ENCODE results near the gene SNX19. TPM values are rescaled to one million over a fixed set of nuclear protein-coding genes. Genes with fewer than 3 reads are reported as not detected.

SNX19 gene
- total and polyA plus RNA-seq, 4 donors, result 17.5 to 71.9 (median 40.5) TPM

- H3K27me3 ChIP-seq (ENCODE audit: control insufficient read depth in 1 of 2, insufficient read depth in 2 of 2, low read length in 1 of 2), result peaks cover 0 to 1% of the 10 kb centered on the region in 2 donors
- peaks cover 0 to 9% of the 10 kb centered on the region in 2 donors for H3K4me1 ChIP-seq (ENCODE audit: control insufficient read depth in 1 of 2, insufficient read depth in 2 of 2, low read length in 2 of 2)
- no peaks in the 10 kb centered on the region for H3K36me3 ChIP-seq (ENCODE audit: control insufficient read depth in 1 of 2, insufficient read depth in 2 of 2, low read length in 1 of 2)
- no peak for ATAC-seq (ENCODE audit: low FRiP score)
- H3K4me3 ChIP-seq (ENCODE audit: low read length in 2 of 2), result no peak overlapping the region
- H3K9me3 ChIP-seq (ENCODE audit: control insufficient read depth, low read length), result no peaks in the 10 kb centered on the region
- no peak overlapping the region for H3K27ac ChIP-seq (ENCODE audit: low read depth in 1 of 2, low read length in 2 of 2)
- intact Hi-C loops (cut with DNase I), result no loop called here
- no peak for DNase-seq
- WGBS, 2 donors, result 76 to 85% methylated on average over 8 of the region's 8 CpGs
Measured at GRCh38 chr11:130852589-130852988, 63.7 kb downstream of the SNX19 start.

- 93 to 95% methylated on average over 6 of the region's 6 CpGs for WGBS, 2 donors
- Histone ChIP-seq H3K9me3 (ENCODE audit: control insufficient read depth, low read length) (no peaks in the 10 kb centered on the region), H3K36me3 (ENCODE audit: control insufficient read depth in 1 of 2, insufficient read depth in 2 of 2, low read length in 1 of 2) (no peaks in the 10 kb centered on the region), H3K27me3 (ENCODE audit: control insufficient read depth in 1 of 2, insufficient read depth in 2 of 2, low read length in 1 of 2) (peaks cover 0 to 1% of the 10 kb centered on the region in 2 donors), H3K4me3 (ENCODE audit: low read length in 2 of 2) (no peak overlapping the region), H3K4me1 (ENCODE audit: control insufficient read depth in 1 of 2, insufficient read depth in 2 of 2, low read length in 2 of 2) (peaks cover 0 to 9% of the 10 kb centered on the region in 2 donors), H3K27ac (ENCODE audit: low read depth in 1 of 2, low read length in 2 of 2) (no peak overlapping the region)
- intact Hi-C loops (cut with DNase I), result no loop called here
- no peak for ATAC-seq (ENCODE audit: low FRiP score)
- no peak for DNase-seq
Measured at GRCh38 chr11:130850185-130850944, 65.9 kb downstream of the SNX19 start.

GRCh38 chr11:130849215-130849568, 67.1 kb downstream of the SNX19 start:
- no peak overlapping the region for H3K27ac ChIP-seq (ENCODE audit: low read depth in 1 of 2, low read length in 2 of 2)
- H3K4me3 ChIP-seq (ENCODE audit: low read length in 2 of 2), result no peak overlapping the region
- peaks cover 0 to 9% of the 10 kb centered on the region in 2 donors for H3K4me1 ChIP-seq (ENCODE audit: control insufficient read depth in 1 of 2, insufficient read depth in 2 of 2, low read length in 2 of 2)
- intact Hi-C loops (cut with DNase I), result loop anchor here in 1 of 2 donors (1.0 kb wide), 1 partner anchor 21 kb away; no protein-coding TSS in a partner anchor
- DNase-seq (no peak), ATAC-seq (ENCODE audit: low FRiP score) (peak; percentile 77)
- H3K36me3 ChIP-seq (ENCODE audit: control insufficient read depth in 1 of 2, insufficient read depth in 2 of 2, low read length in 1 of 2), result no peaks in the 10 kb centered on the region
- H3K9me3 ChIP-seq (ENCODE audit: control insufficient read depth, low read length), result no peaks in the 10 kb centered on the region
- 7 to 9% methylated on average over 2 of the region's 2 CpGs for WGBS, 2 donors
- peaks cover 0 to 1% of the 10 kb centered on the region in 2 donors for H3K27me3 ChIP-seq (ENCODE audit: control insufficient read depth in 1 of 2, insufficient read depth in 2 of 2, low read length in 1 of 2)

- no peaks in the 10 kb centered on the region for H3K9me3 ChIP-seq (ENCODE audit: control insufficient read depth, low read length)
- WGBS, 2 donors, result 58 to 74% methylated on average over 6 of the region's 6 CpGs
- DNase-seq (no peak), ATAC-seq (ENCODE audit: low FRiP score) (no peak)
- intact Hi-C loops (cut with DNase I), result loop anchor here in 1 of 2 donors (1.0 kb wide), 1 partner anchor 20 kb away; no protein-coding TSS in a partner anchor
- peaks cover 0 to 1% of the 10 kb centered on the region in 2 donors for H3K27me3 ChIP-seq (ENCODE audit: control insufficient read depth in 1 of 2, insufficient read depth in 2 of 2, low read length in 1 of 2)
- no peak overlapping the region for H3K4me3 ChIP-seq (ENCODE audit: low read length in 2 of 2)
- no peak overlapping the region for H3K27ac ChIP-seq (ENCODE audit: low read depth in 1 of 2, low read length in 2 of 2)
- peaks cover 0 to 9% of the 10 kb centered on the region in 2 donors for H3K4me1 ChIP-seq (ENCODE audit: control insufficient read depth in 1 of 2, insufficient read depth in 2 of 2, low read length in 2 of 2)
- no peaks in the 10 kb centered on the region for H3K36me3 ChIP-seq (ENCODE audit: control insufficient read depth in 1 of 2, insufficient read depth in 2 of 2, low read length in 1 of 2)
Measured at GRCh38 chr11:130848361-130849214, 67.7 kb downstream of the SNX19 start.

- Histone ChIP-seq H3K4me3 (ENCODE audit: low read length in 2 of 2) (no peak overlapping the region), H3K36me3 (ENCODE audit: control insufficient read depth in 1 of 2, insufficient read depth in 2 of 2, low read length in 1 of 2) (no peaks in the 10 kb centered on the region), H3K27ac (ENCODE audit: low read depth in 1 of 2, low read length in 2 of 2) (no peak overlapping the region), H3K9me3 (ENCODE audit: control insufficient read depth, low read length) (no peaks in the 10 kb centered on the region), H3K27me3 (ENCODE audit: control insufficient read depth in 1 of 2, insufficient read depth in 2 of 2, low read length in 1 of 2) (peaks cover 0 to 1% of the 10 kb centered on the region in 2 donors), H3K4me1 (ENCODE audit: control insufficient read depth in 1 of 2, insufficient read depth in 2 of 2, low read length in 2 of 2) (peaks cover 0 to 9% of the 10 kb centered on the region in 2 donors)
- DNase-seq (no peak), ATAC-seq (ENCODE audit: low FRiP score) (no peak)
- 66 to 78% methylated on average over 8 of the region's 8 CpGs for WGBS, 2 donors
- intact Hi-C loops (cut with DNase I), result no loop called here
Measured at GRCh38 chr11:130847517-130847916, 68.8 kb downstream of the SNX19 start.

GRCh38 chr11:130846606-130847005, 69.7 kb downstream of the SNX19 start:
- no peak overlapping the region for H3K4me3 ChIP-seq (ENCODE audit: low read length in 2 of 2)
- no peaks in the 10 kb centered on the region for H3K9me3 ChIP-seq (ENCODE audit: control insufficient read depth, low read length)
- H3K27ac ChIP-seq (ENCODE audit: low read depth in 1 of 2, low read length in 2 of 2), result no peak overlapping the region
- intact Hi-C loops (cut with DNase I), result no loop called here
- DNase-seq, result no peak
- peaks cover 0 to 1% of the 10 kb centered on the region in 2 donors for H3K27me3 ChIP-seq (ENCODE audit: control insufficient read depth in 1 of 2, insufficient read depth in 2 of 2, low read length in 1 of 2)
- 69 to 71% methylated on average over 2 of the region's 2 CpGs for WGBS, 2 donors
- no peak for ATAC-seq (ENCODE audit: low FRiP score)
- peaks cover 0 to 9% of the 10 kb centered on the region in 2 donors for H3K4me1 ChIP-seq (ENCODE audit: control insufficient read depth in 1 of 2, insufficient read depth in 2 of 2, low read length in 2 of 2)
- H3K36me3 ChIP-seq (ENCODE audit: control insufficient read depth in 1 of 2, insufficient read depth in 2 of 2, low read length in 1 of 2), result no peaks in the 10 kb centered on the region

GRCh38 chr11:130842001-130842400, 74.3 kb downstream of the SNX19 start:
- ATAC-seq (ENCODE audit: low FRiP score) (no peak), DNase-seq (no peak)
- no peaks in the 10 kb centered on the region for H3K4me1 ChIP-seq (ENCODE audit: control insufficient read depth in 1 of 2, insufficient read depth in 2 of 2, low read length in 2 of 2)
- WGBS, 2 donors, result 95 to 98% methylated on average over 1 of the region's 1 CpG
- H3K36me3 ChIP-seq (ENCODE audit: control insufficient read depth in 1 of 2, insufficient read depth in 2 of 2, low read length in 1 of 2), result no peaks in the 10 kb centered on the region
- peaks cover 2% of the 10 kb centered on the region for H3K9me3 ChIP-seq (ENCODE audit: control insufficient read depth, low read length)
- intact Hi-C loops (cut with DNase I), result no loop called here
- no peak overlapping the region for H3K27ac ChIP-seq (ENCODE audit: low read depth in 1 of 2, low read length in 2 of 2)
- H3K4me3 ChIP-seq (ENCODE audit: low read length in 2 of 2), result no peak overlapping the region
- no peaks in the 10 kb centered on the region for H3K27me3 ChIP-seq (ENCODE audit: control insufficient read depth in 1 of 2, insufficient read depth in 2 of 2, low read length in 1 of 2)

GRCh38 chr11:130840679-130841078, 75.6 kb downstream of the SNX19 start:
- DNase-seq, result no peak
- Histone ChIP-seq H3K27ac (ENCODE audit: low read depth in 1 of 2, low read length in 2 of 2) (peak overlapping the region in 1 of 2 donors; percentile 28), H3K27me3 (ENCODE audit: control insufficient read depth in 1 of 2, insufficient read depth in 2 of 2, low read length in 1 of 2) (no peaks in the 10 kb centered on the region), H3K4me3 (ENCODE audit: low read length in 2 of 2) (no peak overlapping the region), H3K4me1 (ENCODE audit: control insufficient read depth in 1 of 2, insufficient read depth in 2 of 2, low read length in 2 of 2) (no peaks in the 10 kb centered on the region), H3K9me3 (ENCODE audit: control insufficient read depth, low read length) (peaks cover 2% of the 10 kb centered on the region), H3K36me3 (ENCODE audit: control insufficient read depth in 1 of 2, insufficient read depth in 2 of 2, low read length in 1 of 2) (no peaks in the 10 kb centered on the region)
- 68 to 73% methylated on average over 3 of the region's 3 CpGs for WGBS, 2 donors
- intact Hi-C loops (cut with DNase I), result no loop called here
- no peak for ATAC-seq (ENCODE audit: low FRiP score)

Measured in aorta (tissue), 5 donors.